Stimulated activated naive CD8-positive, alpha-beta T cell treated with anti-CD3 and anti-CD28 coated beads, Interleukin-15, Interleukin-2, amounts not matched to agents 100 ng/mL and 50 ng/mL, for 24 hours (primary cell): Measurements from ENCODE around the gene RANBP6.
"Not testable (repeated sequence)": the region's sequence is repeated elsewhere in the genome, so short reads cannot be mapped to it uniquely, and the experiment has no call there.

Experiments
- H3K27ac Mint-ChIP-seq: one replicate; pipeline ENCODE4 v1.8.0; 2021; ENCODE audit warnings: mild to moderate bottlenecking, mixed read lengths
- H3K27me3 Mint-ChIP-seq: one replicate; pipeline ENCODE4 v1.8.0; 2021; ENCODE audit warnings: mixed read lengths
- H3K36me3 Mint-ChIP-seq: one replicate; pipeline ENCODE4 v1.8.0; 2021; ENCODE audit warnings: low read depth, mixed read lengths
- H3K4me1 Mint-ChIP-seq: one replicate; pipeline ENCODE4 v1.8.0; 2021; ENCODE audit warnings: low read depth, mixed read lengths
- H3K4me3 Mint-ChIP-seq: one replicate; pipeline ENCODE4 v1.8.0; 2021; ENCODE audit warnings: mild to moderate bottlenecking, mixed read lengths
- H3K9me3 Mint-ChIP-seq: one replicate; pipeline ENCODE4 v1.8.0; 2021; ENCODE audit warnings: mixed read lengths

The RANBP6 gene

GRCh38 chr9:6015278-6016157 lies at the start of gene RANBP6:
TSS of gene RANBP6 (minus strand) at chr9:6015624. CDS start at chr9:6015607, 17 bp downstream.
- peak within 1 kb of the TSS; percentile 92 for H3K27ac Mint-ChIP-seq
- peak within 1 kb of the TSS; percentile 97 for H3K4me3 Mint-ChIP-seq
- H3K4me1 Mint-ChIP-seq, result peaks cover 52% of the 10 kb centered on the region
- H3K9me3 Mint-ChIP-seq, result peaks cover 8% of the 10 kb centered on the region
- H3K27me3 Mint-ChIP-seq, result no peaks in the 10 kb centered on the region
- H3K36me3 Mint-ChIP-seq, result peaks cover 40% of the 10 kb centered on the region

- H3K36me3 Mint-ChIP-seq, H3K4me3 Mint-ChIP-seq, H3K27ac Mint-ChIP-seq, H3K4me1 Mint-ChIP-seq, H3K9me3 Mint-ChIP-seq: not testable (repeated sequence)
- peaks cover 11% of the 10 kb centered on the region for H3K27me3 Mint-ChIP-seq
Measured at GRCh38 chr9:6063146-6063545, 47.7 kb upstream of the RANBP6 start.

DNA sequence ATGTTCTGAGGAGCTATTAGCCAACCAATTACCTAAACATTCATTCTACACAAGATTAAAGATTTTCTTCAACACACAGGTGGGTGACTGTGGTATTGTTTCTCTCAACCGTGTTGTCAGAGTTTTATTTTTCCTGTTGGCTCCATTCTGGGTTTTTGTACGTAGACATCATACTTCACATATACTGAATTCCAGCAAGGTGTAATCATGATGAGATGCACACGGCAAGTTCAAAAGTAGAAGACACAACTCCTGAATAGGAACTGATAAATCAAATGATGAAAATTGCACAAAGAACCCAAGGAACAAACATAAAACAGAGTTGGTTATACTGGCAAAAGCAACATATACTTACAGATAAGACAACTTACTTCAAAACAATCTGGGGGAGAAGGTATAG lies 40.2 kb upstream of the RANBP6 start:
- H3K27me3 Mint-ChIP-seq, result peaks cover 4% of the 10 kb centered on the region
- no peak overlapping the region for H3K4me3 Mint-ChIP-seq
- no peaks in the 10 kb centered on the region for H3K4me1 Mint-ChIP-seq
- no peaks in the 10 kb centered on the region for H3K9me3 Mint-ChIP-seq
- H3K36me3 Mint-ChIP-seq, result no peaks in the 10 kb centered on the region
- no peak overlapping the region for H3K27ac Mint-ChIP-seq

DNA sequence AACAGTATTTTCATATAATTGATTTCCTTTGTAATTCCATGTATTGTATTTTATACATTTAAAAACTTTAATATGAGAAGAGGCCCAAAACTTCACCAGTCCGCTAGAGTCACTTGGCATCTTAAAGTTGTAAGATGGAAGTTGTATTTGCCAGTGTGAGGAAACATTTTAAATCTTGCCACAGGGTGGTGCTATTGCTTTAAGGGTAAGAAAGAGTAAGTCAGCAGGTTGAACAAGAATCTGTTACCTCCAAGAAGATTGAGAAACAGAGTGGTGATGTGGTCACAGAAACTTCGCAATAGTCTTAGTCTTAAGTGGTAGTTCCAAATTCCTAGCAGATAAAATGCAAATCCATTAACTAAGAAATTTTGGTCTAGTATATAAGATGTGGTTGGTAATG lies 39.8 kb upstream of the RANBP6 start:
- Mint-ChIP-seq H3K4me3 (no peak overlapping the region), H3K27me3 (peaks cover 4% of the 10 kb centered on the region), H3K36me3 (no peaks in the 10 kb centered on the region), H3K9me3 (no peaks in the 10 kb centered on the region), H3K27ac (no peak overlapping the region), H3K4me1 (no peaks in the 10 kb centered on the region)

DNA sequence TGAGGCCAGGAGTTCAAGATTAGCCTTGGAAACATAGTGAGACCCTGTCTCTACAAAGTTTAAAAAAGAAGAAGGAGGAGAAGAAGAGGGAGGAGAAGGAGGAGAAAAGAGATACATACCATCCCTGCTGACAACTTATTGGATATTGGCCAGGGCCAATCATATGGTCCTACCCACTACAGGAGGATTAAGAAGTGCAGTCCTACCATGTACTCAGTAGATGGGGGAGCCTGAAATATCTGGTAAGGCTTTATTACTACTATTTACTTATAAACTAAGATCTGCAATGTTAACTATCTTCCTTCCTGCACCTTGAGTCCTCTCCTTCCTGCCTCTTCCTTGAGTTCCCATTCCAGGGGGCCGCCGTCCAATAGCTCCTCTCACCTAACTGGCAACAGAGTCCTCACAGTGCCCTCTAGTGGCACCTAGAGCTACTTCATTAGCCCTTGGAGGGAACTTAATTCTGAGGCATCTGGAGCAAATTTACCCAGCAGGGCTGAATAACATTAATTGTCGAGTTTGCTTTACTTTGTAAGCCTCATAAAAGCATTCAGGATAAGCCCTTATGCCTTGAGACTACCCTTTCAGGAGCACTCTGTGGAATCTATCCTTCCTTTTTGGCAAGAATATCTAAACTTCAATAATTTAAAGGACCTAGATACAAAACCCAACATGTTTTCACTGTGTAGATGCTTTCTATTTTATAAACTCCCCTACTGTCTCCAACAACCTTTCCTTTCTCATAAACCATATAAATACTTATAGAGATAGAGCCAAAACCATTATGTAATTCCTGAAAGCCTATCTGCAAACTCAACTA lies 39.1 kb upstream of the RANBP6 start:
- Mint-ChIP-seq H3K4me1 (peaks cover 7% of the 10 kb centered on the region), H3K9me3 (no peaks in the 10 kb centered on the region), H3K27me3 (peaks cover 4% of the 10 kb centered on the region), H3K36me3 (no peaks in the 10 kb centered on the region), H3K4me3 (no peak overlapping the region), H3K27ac (no peak overlapping the region)

DNA sequence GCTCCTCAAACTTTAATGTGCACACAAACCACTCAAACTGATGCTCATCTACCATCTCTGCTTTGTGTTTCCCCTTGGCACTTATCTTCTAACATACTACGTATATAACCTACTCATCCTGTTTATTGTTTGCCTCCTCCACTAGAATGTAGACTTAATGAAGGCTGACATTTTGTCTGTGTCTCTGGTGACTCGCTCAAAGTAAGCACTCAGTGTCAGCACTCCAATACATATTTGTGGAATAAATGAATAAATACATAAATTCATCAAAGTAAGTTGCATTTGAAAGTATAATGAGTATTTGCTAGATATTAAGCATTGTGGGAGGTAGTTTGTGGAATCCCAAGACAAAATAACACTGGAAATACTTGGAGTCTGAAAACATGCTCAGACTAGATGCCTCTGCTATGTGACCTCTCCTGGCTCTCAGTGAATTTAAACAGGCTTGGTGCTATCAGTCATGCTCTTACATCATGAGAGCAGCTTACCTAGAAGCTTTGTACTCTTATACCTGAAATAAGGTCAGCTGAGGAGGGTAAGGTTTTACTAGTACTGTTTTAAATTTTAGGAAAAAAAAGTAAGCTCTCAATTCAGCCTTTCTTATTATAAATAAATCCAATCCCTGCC lies 37.0 kb upstream of the RANBP6 start:
- Mint-ChIP-seq H3K4me1 (peaks cover 7% of the 10 kb centered on the region), H3K27me3 (peaks cover under 1% of the 10 kb centered on the region), H3K9me3 (no peaks in the 10 kb centered on the region)

GRCh38 chr9:6051511-6051950 lies 36.1 kb upstream of the RANBP6 start:
- Mint-ChIP-seq H3K4me3 (no peak overlapping the region), H3K36me3 (no peaks in the 10 kb centered on the region), H3K27ac (no peak overlapping the region), H3K4me1 (peaks cover 7% of the 10 kb centered on the region), H3K27me3 (peaks cover 6% of the 10 kb centered on the region), H3K9me3 (no peaks in the 10 kb centered on the region)

More for the DNA sequence above, 37.0 kb upstream of the RANBP6 start:
- no peaks in the 10 kb centered on the region for H3K36me3 Mint-ChIP-seq
- no peak overlapping the region for H3K27ac Mint-ChIP-seq
- H3K4me3 Mint-ChIP-seq, result no peak overlapping the region

DNA sequence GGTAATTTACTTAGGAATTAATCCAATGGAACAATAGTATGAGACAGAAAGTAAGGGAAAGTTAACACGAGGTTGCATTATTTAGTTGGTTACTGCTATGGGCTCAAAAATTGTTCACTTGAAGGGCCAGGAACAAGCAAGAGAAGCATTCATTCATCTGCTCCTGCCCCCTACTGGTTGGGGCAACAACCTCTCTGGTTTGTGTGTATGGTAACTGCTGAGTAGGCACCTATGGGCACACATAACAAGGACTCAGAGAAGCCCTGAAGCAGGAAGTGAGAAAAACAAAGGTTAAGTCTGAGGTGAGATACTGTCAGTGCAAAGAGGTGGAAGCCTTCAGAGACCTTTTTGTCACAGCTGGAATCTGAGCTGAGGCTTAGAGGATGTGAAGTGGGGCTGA lies 34.4 kb upstream of the RANBP6 start:
- no peaks in the 10 kb centered on the region for H3K9me3 Mint-ChIP-seq
- no peak overlapping the region for H3K4me3 Mint-ChIP-seq
- no peaks in the 10 kb centered on the region for H3K36me3 Mint-ChIP-seq
- peaks cover 13% of the 10 kb centered on the region for H3K27me3 Mint-ChIP-seq
- peaks cover 7% of the 10 kb centered on the region for H3K4me1 Mint-ChIP-seq
- H3K27ac Mint-ChIP-seq, result no peak overlapping the region

GRCh38 chr9:6048039-6048438 lies 32.6 kb upstream of the RANBP6 start:
- no peaks in the 10 kb centered on the region for H3K36me3 Mint-ChIP-seq
- H3K27ac Mint-ChIP-seq, result no peak overlapping the region
- H3K4me1 Mint-ChIP-seq, result peaks cover 7% of the 10 kb centered on the region
- H3K27me3 Mint-ChIP-seq, result peaks cover 13% of the 10 kb centered on the region
- H3K9me3 Mint-ChIP-seq, result no peaks in the 10 kb centered on the region
- H3K4me3 Mint-ChIP-seq, result no peak overlapping the region

DNA sequence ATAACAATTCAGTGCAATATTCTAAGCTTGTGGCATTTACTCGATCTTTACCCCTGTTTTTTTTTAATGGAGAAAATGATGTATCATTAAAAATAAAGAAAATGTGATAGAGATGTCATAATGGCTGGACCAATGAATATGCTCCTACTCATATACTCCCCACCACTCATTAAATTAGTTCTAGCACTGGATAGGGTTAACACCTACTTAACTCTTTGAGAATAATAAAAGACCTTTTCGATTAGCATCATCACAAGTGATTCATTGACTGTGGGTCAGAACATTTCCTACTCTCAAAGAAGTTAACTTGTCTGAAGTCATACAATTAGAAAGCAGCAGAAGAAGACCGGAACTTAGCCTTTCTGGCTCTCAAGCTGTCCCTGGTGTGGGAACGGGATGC lies 31.6 kb upstream of the RANBP6 start:
- Mint-ChIP-seq H3K4me1 (peaks cover 7% of the 10 kb centered on the region), H3K36me3 (no peaks in the 10 kb centered on the region), H3K27me3 (peaks cover 16% of the 10 kb centered on the region), H3K4me3 (no peak overlapping the region), H3K27ac (no peak overlapping the region), H3K9me3 (no peaks in the 10 kb centered on the region)

DNA sequence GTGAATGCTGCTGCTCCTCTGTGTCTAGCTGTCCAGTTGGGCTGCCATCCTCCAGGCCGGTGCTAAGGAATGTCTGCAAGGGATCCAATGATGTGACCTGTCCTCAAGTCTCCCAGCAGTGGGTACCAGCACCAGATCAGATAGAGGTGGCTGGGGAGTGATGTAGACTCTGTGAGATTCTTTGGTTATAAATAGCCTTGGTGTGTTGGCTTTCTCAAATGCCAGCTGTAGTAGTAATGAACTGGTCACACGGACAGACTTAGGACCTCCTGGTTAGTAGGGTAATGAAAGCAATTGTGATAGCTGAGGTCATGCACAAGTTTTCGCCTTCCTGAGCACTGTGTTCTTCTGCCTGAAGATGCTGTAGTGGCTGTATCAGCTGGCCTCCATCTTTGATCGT lies 29.9 kb upstream of the RANBP6 start:
- Mint-ChIP-seq H3K4me1 (peaks cover 7% of the 10 kb centered on the region), H3K27ac (no peak overlapping the region), H3K9me3 (no peaks in the 10 kb centered on the region), H3K4me3 (no peak overlapping the region), H3K36me3 (no peaks in the 10 kb centered on the region), H3K27me3 (peaks cover 24% of the 10 kb centered on the region)

DNA sequence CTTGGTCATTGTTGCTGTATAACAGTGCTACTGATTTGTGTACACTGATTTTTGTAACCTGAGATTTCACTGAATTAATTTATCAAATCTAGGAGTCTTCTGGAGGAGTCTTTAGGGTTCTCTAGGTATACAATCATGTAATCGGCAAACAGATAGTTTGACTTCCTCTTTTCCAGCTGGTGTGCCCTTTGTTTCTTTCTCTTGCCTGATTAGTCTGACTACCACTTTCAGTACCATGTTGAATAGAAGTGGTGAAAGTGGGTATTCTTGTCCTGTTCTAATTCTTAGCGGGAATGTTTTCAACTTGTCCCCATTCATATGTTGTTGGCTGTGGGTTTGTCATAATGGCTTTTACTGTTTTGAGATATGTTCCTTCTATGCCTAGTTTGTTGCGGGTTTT lies 24.7 kb upstream of the RANBP6 start:
- Mint-ChIP-seq H3K9me3 (no peaks in the 10 kb centered on the region), H3K27me3 (peaks cover 18% of the 10 kb centered on the region), H3K4me1 (no peaks in the 10 kb centered on the region), H3K27ac (no peak overlapping the region), H3K36me3 (no peaks in the 10 kb centered on the region), H3K4me3 (no peak overlapping the region)

GRCh38 chr9:6036391-6036790 lies 21.0 kb upstream of the RANBP6 start:
- H3K36me3 Mint-ChIP-seq, result no peaks in the 10 kb centered on the region
- no peaks in the 10 kb centered on the region for H3K4me1 Mint-ChIP-seq
- no peaks in the 10 kb centered on the region for H3K9me3 Mint-ChIP-seq
- H3K27ac Mint-ChIP-seq, result no peak overlapping the region
- H3K4me3 Mint-ChIP-seq, result no peak overlapping the region
- H3K27me3 Mint-ChIP-seq, result peaks cover 12% of the 10 kb centered on the region

GRCh38 chr9:6034954-6035353 lies 19.5 kb upstream of the RANBP6 start:
- Mint-ChIP-seq H3K9me3 (no peaks in the 10 kb centered on the region), H3K4me3 (no peak overlapping the region), H3K36me3 (no peaks in the 10 kb centered on the region), H3K4me1 (no peaks in the 10 kb centered on the region), H3K27me3 (peaks cover 14% of the 10 kb centered on the region), H3K27ac (no peak overlapping the region)
